AG09309 (cell line): ENCODE measurements around the gene LEAP2.

Experiments
- DNase-seq: peaks from one replicate; pipeline ENCODE4 v3.0.0-alpha.2; 2010; ENCODE audit warnings: low read depth
- H3K4me3 ChIP-seq: 2 replicates; pipeline ENCODE4 v1.5.1; 2011; ENCODE audit warnings: mild to moderate bottlenecking, low read depth, low read length, moderate library complexity; ENCODE audit not compliant: control insufficient read depth
- TF ChIP-seq, protein P1 (sequence below): IDR thresholded peaks from 2 replicates; pipeline ENCODE4 v1.5.1; 2011; ENCODE audit warnings: mild to moderate bottlenecking, low read depth, low read length, inconsistent platforms; ENCODE audit not compliant: insufficient read depth, control insufficient read depth; ENCODE audit errors: missing control alignments

LEAP2 gene

DNA sequence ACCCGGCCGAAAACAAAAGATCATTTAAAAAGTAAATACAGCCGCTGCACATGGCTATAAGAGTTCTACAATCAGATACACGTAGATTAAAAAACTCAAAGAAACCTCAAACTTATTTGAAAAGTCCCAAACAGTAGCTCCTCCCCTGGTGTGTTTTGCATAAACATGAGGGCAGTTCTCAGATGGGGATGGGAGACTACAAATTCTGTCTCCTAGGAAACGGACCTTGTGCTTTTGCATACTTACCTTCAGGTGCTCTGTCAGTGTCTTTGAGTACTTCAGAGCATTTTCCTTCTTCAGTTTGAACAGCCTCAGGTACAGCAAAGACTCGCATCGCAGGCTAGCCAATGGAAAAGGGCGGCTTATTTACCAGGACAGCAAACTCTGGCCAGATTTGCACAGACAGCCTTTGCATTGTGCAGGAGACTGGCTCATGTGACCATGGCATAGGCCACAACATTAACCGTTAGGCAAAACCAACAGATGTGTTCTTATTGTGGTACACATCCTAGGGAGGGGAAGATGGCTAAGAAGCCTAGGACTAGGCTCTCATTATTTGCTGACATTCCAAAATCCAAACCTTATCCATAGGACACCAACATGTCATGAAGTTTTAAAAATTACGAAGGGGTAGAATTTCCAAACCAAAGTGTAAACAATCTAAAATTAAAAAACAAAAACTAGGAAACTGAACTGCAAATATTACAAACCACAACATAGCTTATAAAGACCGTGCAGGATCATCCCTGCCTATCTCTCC lies 12.8 kb downstream of the LEAP2 start:
- DNase-seq = no peak
- no peak overlapping the region for H3K4me3 ChIP-seq
- TF ChIP-seq, protein P1, sequence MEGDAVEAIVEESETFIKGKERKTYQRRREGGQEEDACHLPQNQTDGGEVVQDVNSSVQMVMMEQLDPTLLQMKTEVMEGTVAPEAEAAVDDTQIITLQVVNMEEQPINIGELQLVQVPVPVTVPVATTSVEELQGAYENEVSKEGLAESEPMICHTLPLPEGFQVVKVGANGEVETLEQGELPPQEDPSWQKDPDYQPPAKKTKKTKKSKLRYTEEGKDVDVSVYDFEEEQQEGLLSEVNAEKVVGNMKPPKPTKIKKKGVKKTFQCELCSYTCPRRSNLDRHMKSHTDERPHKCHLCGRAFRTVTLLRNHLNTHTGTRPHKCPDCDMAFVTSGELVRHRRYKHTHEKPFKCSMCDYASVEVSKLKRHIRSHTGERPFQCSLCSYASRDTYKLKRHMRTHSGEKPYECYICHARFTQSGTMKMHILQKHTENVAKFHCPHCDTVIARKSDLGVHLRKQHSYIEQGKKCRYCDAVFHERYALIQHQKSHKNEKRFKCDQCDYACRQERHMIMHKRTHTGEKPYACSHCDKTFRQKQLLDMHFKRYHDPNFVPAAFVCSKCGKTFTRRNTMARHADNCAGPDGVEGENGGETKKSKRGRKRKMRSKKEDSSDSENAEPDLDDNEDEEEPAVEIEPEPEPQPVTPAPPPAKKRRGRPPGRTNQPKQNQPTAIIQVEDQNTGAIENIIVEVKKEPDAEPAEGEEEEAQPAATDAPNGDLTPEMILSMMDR = no peak

DNA sequence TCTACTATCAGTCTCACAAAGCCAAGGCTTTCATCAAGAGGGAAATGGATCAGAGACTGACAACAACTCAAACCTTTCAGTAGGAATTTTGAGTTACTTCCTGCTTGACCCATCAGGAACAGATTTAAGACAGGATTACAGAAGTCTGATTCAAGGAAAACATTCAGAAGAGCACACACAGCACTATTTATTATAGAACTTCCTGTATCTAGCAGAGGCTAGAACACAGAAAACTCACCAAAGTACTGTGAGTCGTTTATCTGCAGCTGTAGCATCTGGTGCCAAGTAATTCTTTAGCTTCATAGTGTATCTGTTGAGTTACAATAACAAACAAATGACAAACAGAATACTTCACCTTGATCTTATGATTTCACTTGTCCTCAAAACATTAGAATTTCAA lies 13.8 kb downstream of the LEAP2 start:
- DNase-seq = no peak

DNA sequence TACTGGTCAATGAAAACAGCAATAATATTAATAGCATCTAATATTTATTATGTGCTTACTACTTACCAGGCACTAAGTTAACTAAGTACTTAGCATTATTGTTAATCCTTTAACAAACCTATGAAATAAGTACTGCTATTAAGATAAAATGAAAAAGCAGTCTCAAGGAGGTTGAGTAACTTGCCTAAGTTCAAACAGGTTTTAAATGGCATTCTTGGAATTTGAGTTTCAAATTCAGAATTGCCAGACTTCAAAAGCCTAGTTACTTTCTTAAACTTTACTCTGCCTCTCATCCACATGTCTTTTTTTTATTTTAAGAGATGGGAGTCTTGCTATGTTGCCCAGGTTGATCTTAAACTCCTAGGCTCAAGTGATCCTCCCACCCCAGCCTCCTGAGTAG lies 16.0 kb downstream of the LEAP2 start:
- no peak for DNase-seq
- H3K4me3 ChIP-seq = no peak overlapping the region
- TF ChIP-seq, protein P1 = no peak

More for the DNA sequence above, 13.8 kb downstream of the LEAP2 start:
- TF ChIP-seq, protein P1 = no peak
- H3K4me3 ChIP-seq = no peak overlapping the region

DNA sequence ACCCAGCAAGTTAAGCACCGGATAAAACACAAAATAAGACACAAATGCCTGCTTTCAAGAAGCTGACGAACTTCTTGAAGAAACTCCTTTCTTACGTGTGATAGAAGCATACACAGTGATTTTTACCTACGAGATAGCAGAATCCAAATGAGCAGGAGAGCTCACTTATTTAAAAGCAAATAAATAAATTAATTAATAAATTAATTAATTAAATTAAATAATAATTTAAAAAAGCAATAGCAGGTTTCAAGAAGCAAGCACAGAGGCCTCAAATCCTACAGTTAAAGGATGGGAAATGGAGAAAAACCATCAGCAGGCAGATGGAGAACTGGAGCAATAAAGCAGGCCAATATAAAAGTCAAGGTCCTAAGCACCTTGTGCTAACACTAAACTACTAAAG lies 17.3 kb downstream of the LEAP2 start:
- TF ChIP-seq, protein P1 = no peak
- DNase-seq = no peak
- no peak overlapping the region for H3K4me3 ChIP-seq

DNA sequence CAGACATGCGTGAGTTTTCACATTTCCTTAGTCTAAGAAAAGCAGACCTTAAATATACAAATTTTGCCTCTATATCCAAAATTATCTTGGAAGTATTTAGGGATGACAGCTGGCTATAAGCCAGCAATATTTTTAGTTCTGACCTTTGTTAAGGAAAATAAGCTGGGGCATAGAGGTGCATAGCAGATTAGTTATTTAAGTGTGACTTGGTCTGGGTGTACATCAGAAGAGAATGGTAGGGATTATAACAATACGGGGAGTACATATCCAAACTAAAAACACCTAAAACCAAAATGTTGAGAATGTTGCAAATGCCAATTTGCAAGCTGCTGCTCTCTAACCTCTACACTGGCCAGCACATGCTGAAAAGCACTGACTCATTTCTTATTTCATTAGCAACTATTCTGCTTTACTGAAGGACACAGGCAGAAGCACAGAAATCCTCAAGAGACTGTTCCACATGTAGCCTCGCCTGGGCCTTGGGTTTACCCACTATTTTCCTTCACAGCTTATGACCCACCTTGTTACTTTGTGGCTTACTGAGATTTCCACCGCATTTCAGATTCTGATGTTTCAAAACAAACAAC lies 22.3 kb downstream of the LEAP2 start:
- TF ChIP-seq, protein P1 = no peak
- DNase-seq = no peak
- no peak overlapping the region for H3K4me3 ChIP-seq

DNA sequence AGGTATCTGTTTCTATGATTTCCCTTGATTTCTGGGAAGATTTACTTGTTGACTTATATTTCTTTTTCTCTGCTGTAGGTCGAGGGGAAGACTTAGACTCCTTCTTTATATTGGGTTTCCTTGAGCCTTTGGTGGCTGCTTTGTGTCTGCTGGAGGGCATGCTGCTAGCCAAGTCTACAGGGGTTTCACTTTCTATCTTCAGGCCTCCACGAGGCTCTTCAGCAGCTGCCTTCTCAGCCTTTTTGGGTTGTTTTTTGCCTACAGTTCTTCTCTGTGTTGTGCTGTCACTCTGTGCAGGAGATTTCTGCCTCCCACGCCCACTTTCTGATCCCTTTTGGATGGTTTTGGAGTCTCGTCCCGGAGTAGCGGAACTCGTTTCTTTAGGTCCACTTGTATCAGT lies 23.2 kb downstream of the LEAP2 start:
- no peak for DNase-seq
- TF ChIP-seq, protein P1 = no peak
- no peak overlapping the region for H3K4me3 ChIP-seq
